HEK293 (cell line): ENCODE results near the gene LRP1-AS.

Source experiments
- GLIS2 ChIP-seq: fragments of 450-650 bp; formaldehyde crosslinking; IDR thresholded peaks from 2 replicates; pipeline ENCODE4 v1.5.1; 2016; ENCODE audit warnings: missing biosample characterization, missing genetic modification characterization
- IKZF3 ChIP-seq: fragments of 450-650 bp; IDR thresholded peaks from 2 replicates; pipeline ENCODE4 v1.5.0; 2018; ENCODE audit warnings: missing biosample characterization, mild to moderate bottlenecking, missing genetic modification characterization, moderate library complexity
- KLF17 ChIP-seq: fragments of 450-650 bp; formaldehyde crosslinking; IDR thresholded peaks from 2 replicates; pipeline ENCODE4 v1.5.1; 2016; ENCODE audit warnings: missing biosample characterization, missing genetic modification characterization
- MZF1 ChIP-seq: fragments of 450-650 bp; formaldehyde crosslinking; IDR thresholded peaks from 2 replicates; pipeline ENCODE4 v1.5.1; 2017; ENCODE audit warnings: missing biosample characterization, missing genetic modification characterization, borderline replicate concordance
- PRDM2 ChIP-seq: fragments of 450-650 bp; formaldehyde crosslinking; IDR thresholded peaks from 2 replicates; pipeline ENCODE4 v1.5.1; 2016; ENCODE audit warnings: missing biosample characterization, missing genetic modification characterization, borderline replicate concordance
- RBAK ChIP-seq: fragments of 450-650 bp; formaldehyde crosslinking; IDR thresholded peaks from 2 replicates; pipeline ENCODE4 v1.5.1; 2016; ENCODE audit warnings: missing biosample characterization, missing genetic modification characterization
- SALL2 ChIP-seq: fragments of 450-650 bp; formaldehyde crosslinking; IDR thresholded peaks from 2 replicates; pipeline ENCODE4 v1.5.0; 2017; ENCODE audit warnings: missing biosample characterization, mild to moderate bottlenecking, missing genetic modification characterization, borderline replicate concordance
- SETDB1 ChIP-seq: IDR thresholded peaks from one replicate; pipeline ENCODE4 v1.6.1; 2017; ENCODE audit warnings: mild to moderate bottlenecking, low read length, moderate library complexity, mixed read lengths; ENCODE audit not compliant: insufficient read length
- TRIM28 ChIP-seq: IDR thresholded peaks from 2 replicates; pipeline ENCODE4 v1.6.1; 2011; ENCODE audit warnings: low read length, control low read depth, borderline replicate concordance
- WT1 ChIP-seq: fragments of 450-650 bp; formaldehyde crosslinking; IDR thresholded peaks from 2 replicates; pipeline ENCODE4 v1.5.1; 2016; ENCODE audit warnings: missing biosample characterization, missing genetic modification characterization
- ZBTB7A ChIP-seq: fragments of 450-650 bp; formaldehyde crosslinking; IDR thresholded peaks from 2 replicates; pipeline ENCODE4 v1.5.1; 2016; ENCODE audit warnings: low read depth, missing biosample characterization, missing genetic modification characterization
- ZFHX2 ChIP-seq: fragments of 450-650 bp; formaldehyde crosslinking; conservative IDR thresholded peaks from 2 replicates; pipeline ENCODE4 v1.5.1; 2016; ENCODE audit warnings: missing biosample characterization, missing genetic modification characterization
- ZFP3 ChIP-seq: fragments of 450-650 bp; formaldehyde crosslinking; IDR thresholded peaks from 2 replicates; pipeline ENCODE4 v1.5.1; 2016; ENCODE audit warnings: low read depth, missing biosample characterization, missing genetic modification characterization
- ZFP41 ChIP-seq: fragments of 450-650 bp; formaldehyde crosslinking; IDR thresholded peaks from 2 replicates; pipeline ENCODE4 v1.5.1; 2016; ENCODE audit warnings: missing biosample characterization, missing genetic modification characterization, borderline replicate concordance
- ZNF155 ChIP-seq: fragments of 450-650 bp; formaldehyde crosslinking; IDR thresholded peaks from 2 replicates; pipeline ENCODE4 v1.5.1; 2016; ENCODE audit warnings: missing biosample characterization, missing genetic modification characterization
- ZNF2 ChIP-seq: fragments of 450-650 bp; formaldehyde crosslinking; IDR thresholded peaks from 2 replicates; pipeline ENCODE4 v1.5.1; 2016; ENCODE audit warnings: missing biosample characterization, missing genetic modification characterization
- ZNF239 ChIP-seq: fragments of 450-650 bp; formaldehyde crosslinking; IDR thresholded peaks from 2 replicates; pipeline ENCODE4 v1.5.1; 2016; ENCODE audit warnings: missing biosample characterization, missing genetic modification characterization
- ZNF266 ChIP-seq: fragments of 450-650 bp; formaldehyde crosslinking; IDR thresholded peaks from 2 replicates; pipeline ENCODE4 v1.5.1; 2016; ENCODE audit warnings: missing biosample characterization, missing genetic modification characterization, low read depth
- ZNF324 ChIP-seq: fragments of 450-650 bp; formaldehyde crosslinking; IDR thresholded peaks from 2 replicates; pipeline ENCODE4 v1.5.1; 2016; ENCODE audit warnings: missing biosample characterization, missing genetic modification characterization
- ZNF391 ChIP-seq: fragments of 450-650 bp; formaldehyde crosslinking; IDR thresholded peaks from 2 replicates; pipeline ENCODE4 v1.5.1; 2016; ENCODE audit warnings: low read depth, missing biosample characterization, missing genetic modification characterization, borderline replicate concordance
- ZNF426 ChIP-seq: fragments of 450-650 bp; formaldehyde crosslinking; IDR thresholded peaks from 2 replicates; pipeline ENCODE4 v1.5.1; 2017; ENCODE audit warnings: missing biosample characterization, missing genetic modification characterization, mild to moderate bottlenecking, inconsistent platforms, moderate library complexity
- ZNF548 ChIP-seq: fragments of 450-650 bp; formaldehyde crosslinking; IDR thresholded peaks from 2 replicates; pipeline ENCODE4 v1.5.1; 2016; ENCODE audit warnings: missing biosample characterization, missing genetic modification characterization
- ZNF571 ChIP-seq: fragments of 450-650 bp; formaldehyde crosslinking; IDR thresholded peaks from 2 replicates; pipeline ENCODE4 v1.5.0; 2017; ENCODE audit warnings: missing biosample characterization, missing genetic modification characterization
- ZNF600 ChIP-seq: fragments of 450-650 bp; formaldehyde crosslinking; IDR thresholded peaks from 2 replicates; pipeline ENCODE4 v1.5.1; 2016; ENCODE audit warnings: missing biosample characterization, missing genetic modification characterization
- ZNF623 ChIP-seq: fragments of 450-650 bp; formaldehyde crosslinking; IDR thresholded peaks from 2 replicates; pipeline ENCODE4 v1.5.1; 2016; ENCODE audit warnings: missing biosample characterization, missing genetic modification characterization
- ZNF660 ChIP-seq: fragments of 450-650 bp; IDR thresholded peaks from 2 replicates; pipeline ENCODE4 v1.5.1; 2018; ENCODE audit warnings: missing biosample characterization, mild to moderate bottlenecking, missing genetic modification characterization
- ZNF792 ChIP-seq: fragments of 450-650 bp; formaldehyde crosslinking; IDR thresholded peaks from 2 replicates; pipeline ENCODE4 v1.5.1; 2016; ENCODE audit warnings: missing biosample characterization, missing genetic modification characterization
- TF ChIP-seq, protein P1 (sequence below): fragments of 450-650 bp; formaldehyde crosslinking; IDR thresholded peaks from 2 replicates; pipeline ENCODE4 v1.5.1; 2017; ENCODE audit warnings: missing biosample characterization, missing genetic modification characterization
- TF ChIP-seq, protein P2 (sequence below): fragments of 450-650 bp; formaldehyde crosslinking; IDR thresholded peaks from 2 replicates; pipeline ENCODE4 v1.5.1; 2016; ENCODE audit warnings: missing biosample characterization, missing genetic modification characterization

Gene LRP1-AS

DNA sequence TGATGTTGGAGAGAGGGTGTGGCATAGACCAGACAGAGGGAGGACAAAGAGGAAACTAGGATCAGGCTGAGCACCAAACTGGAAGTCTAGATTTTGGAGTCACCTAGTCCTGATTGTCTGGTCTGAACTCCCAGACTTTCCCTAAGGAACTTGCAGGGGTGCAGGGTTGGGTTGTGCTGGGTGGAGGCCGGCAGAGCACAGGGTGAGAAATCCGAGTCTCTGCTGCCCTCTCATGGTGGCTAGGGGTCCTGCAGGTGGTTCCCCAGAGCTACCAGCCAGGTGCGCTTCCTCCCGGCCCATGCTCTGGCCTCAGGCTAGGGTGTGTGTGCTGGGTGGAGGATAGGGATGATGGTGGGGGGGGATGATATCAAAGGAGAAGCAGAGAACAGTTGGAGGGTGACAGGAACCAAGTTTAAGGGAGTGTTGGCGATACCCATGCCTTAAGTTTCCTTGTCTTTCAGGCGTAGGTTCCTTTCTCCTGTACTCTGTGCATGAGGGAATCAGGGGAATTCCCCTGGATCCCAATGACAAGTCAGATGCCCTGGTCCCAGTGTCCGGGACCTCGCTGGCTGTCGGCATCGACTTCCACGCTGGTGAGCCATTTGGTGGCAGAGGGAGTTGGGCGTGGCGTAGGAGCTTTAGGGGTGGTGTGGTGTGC is 35.6 kb upstream of the LRP1-AS start (continued):
- TF ChIP-seq, protein P1, sequence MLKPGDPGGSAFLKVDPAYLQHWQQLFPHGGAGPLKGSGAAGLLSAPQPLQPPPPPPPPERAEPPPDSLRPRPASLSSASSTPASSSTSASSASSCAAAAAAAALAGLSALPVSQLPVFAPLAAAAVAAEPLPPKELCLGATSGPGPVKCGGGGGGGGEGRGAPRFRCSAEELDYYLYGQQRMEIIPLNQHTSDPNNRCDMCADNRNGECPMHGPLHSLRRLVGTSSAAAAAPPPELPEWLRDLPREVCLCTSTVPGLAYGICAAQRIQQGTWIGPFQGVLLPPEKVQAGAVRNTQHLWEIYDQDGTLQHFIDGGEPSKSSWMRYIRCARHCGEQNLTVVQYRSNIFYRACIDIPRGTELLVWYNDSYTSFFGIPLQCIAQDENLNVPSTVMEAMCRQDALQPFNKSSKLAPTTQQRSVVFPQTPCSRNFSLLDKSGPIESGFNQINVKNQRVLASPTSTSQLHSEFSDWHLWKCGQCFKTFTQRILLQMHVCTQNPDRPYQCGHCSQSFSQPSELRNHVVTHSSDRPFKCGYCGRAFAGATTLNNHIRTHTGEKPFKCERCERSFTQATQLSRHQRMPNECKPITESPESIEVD (tag by site-specific recombination) = no peak
- no peak for TF ChIP-seq MZF1 (tag by site-specific recombination)
- TF ChIP-seq ZFP3 (tag by site-specific recombination) = no peak
- no peak for TF ChIP-seq ZBTB7A (tag by site-specific recombination)
- TF ChIP-seq ZNF2 (tag by site-specific recombination) = peak; percentile 64; the same call in 1 of the 2 replicates
- no peak for TF ChIP-seq ZNF266 (tag by site-specific recombination)
- no peak for TF ChIP-seq ZNF426 (tag by site-specific recombination)
- TF ChIP-seq ZNF391 (tag by site-specific recombination) = no peak
- no peak for TF ChIP-seq PRDM2 (tag by site-specific recombination)
- TF ChIP-seq IKZF3 (tag by site-specific recombination) = peak; percentile 73
- no peak; the same call in 1 of the 2 replicates for TF ChIP-seq ZNF660 (tag by site-specific recombination)
- TF ChIP-seq ZNF155 (tag by site-specific recombination) = no peak
- TF ChIP-seq ZNF623 (tag by site-specific recombination) = no peak
- TF ChIP-seq, protein P2, sequence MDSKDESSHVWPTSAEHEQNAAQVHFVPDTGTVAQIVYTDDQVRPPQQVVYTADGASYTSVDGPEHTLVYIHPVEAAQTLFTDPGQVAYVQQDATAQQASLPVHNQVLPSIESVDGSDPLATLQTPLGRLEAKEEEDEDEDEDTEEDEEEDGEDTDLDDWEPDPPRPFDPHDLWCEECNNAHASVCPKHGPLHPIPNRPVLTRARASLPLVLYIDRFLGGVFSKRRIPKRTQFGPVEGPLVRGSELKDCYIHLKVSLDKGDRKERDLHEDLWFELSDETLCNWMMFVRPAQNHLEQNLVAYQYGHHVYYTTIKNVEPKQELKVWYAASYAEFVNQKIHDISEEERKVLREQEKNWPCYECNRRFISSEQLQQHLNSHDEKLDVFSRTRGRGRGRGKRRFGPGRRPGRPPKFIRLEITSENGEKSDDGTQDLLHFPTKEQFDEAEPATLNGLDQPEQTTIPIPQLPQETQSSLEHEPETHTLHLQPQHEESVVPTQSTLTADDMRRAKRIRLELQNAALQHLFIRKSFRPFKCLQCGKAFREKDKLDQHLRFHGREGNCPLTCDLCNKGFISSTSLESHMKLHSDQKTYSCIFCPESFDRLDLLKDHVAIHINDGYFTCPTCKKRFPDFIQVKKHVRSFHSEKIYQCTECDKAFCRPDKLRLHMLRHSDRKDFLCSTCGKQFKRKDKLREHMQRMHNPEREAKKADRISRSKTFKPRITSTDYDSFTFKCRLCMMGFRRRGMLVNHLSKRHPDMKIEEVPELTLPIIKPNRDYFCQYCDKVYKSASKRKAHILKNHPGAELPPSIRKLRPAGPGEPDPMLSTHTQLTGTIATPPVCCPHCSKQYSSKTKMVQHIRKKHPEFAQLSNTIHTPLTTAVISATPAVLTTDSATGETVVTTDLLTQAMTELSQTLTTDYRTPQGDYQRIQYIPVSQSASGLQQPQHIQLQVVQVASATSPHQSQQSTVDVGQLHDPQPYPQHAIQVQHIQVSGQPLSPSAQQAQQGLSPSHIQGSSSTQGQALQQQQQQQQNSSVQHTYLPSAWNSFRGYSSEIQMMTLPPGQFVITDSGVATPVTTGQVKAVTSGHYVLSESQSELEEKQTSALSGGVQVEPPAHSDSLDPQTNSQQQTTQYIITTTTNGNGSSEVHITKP (tag by site-specific recombination) = peak; percentile 41; the same call in 1 of the 2 replicates
- 0 out of 2 replicates have a peak, but pooled peaks have one; percentile 23 for TF ChIP-seq ZNF324 (tag by site-specific recombination)
- peak; percentile 83 for TF ChIP-seq KLF17 (tag by site-specific recombination)
- TF ChIP-seq ZFP41 (tag by site-specific recombination) = no peak
- no peak for TF ChIP-seq RBAK (tag by site-specific recombination)
- peak; percentile 96 for TF ChIP-seq ZNF600 (tag by site-specific recombination)
- TF ChIP-seq ZNF239 (tag by site-specific recombination) = no peak
- TF ChIP-seq WT1 (tag by site-specific recombination) = no peak
- TF ChIP-seq ZNF792 (tag by site-specific recombination) = no peak
- TF ChIP-seq ZNF571 (tag by site-specific recombination) = no peak
- no peak for TF ChIP-seq ZFHX2 (tag by site-specific recombination)
- TF ChIP-seq SETDB1 = no peak
- TF ChIP-seq TRIM28 = no peak
- TF ChIP-seq ZNF548 (tag by site-specific recombination) = no peak
- TF ChIP-seq SALL2 (tag by site-specific recombination) = no peak
- TF ChIP-seq GLIS2 (tag by site-specific recombination) = peak; percentile 4; the same call in 1 of the 2 replicates
